K562 (cell line): ENCODE measurements around the gene FCRLA. TPM values are rescaled to one million over a fixed set of nuclear protein-coding genes. Genes with fewer than 3 reads are reported as not detected.

Experiments
- CCNT2 ChIP-seq: IDR thresholded peaks from 2 replicates; pipeline ENCODE4 v1.6.1; 2011; ENCODE audit warnings: borderline replicate concordance, low read depth, mild to moderate bottlenecking, moderate library complexity, mixed read lengths, low read length; ENCODE audit not compliant: insufficient read length; ENCODE audit errors: extremely low read depth
- CEBPB ChIP-seq: fragments of 450-650 bp; IDR thresholded peaks from 2 replicates; pipeline ENCODE4 v1.6.1; 2016; ENCODE audit warnings: missing genetic modification characterization, missing compliant biosample characterization
- CEBPG ChIP-seq, 3 experiments: fragments of 200-800 bp in 1 of 3; sonication (Bioruptor generic) in 1 of 3; sonication (generic) in 1 of 3; formaldehyde crosslinking in 1 of 3; IDR thresholded peaks in 2 of 3; conservative IDR thresholded peaks in 1 of 3; 2 replicates each; pipeline versions ENCODE4 v1.6.1 to v1.8.0; 2016 to 2022; ENCODE audit warnings: missing compliant biosample characterization in 2 of 3, missing genetic modification characterization in 2 of 3, mild to moderate bottlenecking in 1 of 3, missing genetic modification reagents in 1 of 3
- CHD2 ChIP-seq: IDR thresholded peaks from 2 replicates; pipeline ENCODE4 v1.6.1; 2011; ENCODE audit warnings: low read depth, low read length
- DEAF1 ChIP-seq: fragments of 450-650 bp; formaldehyde crosslinking; IDR thresholded peaks from 2 replicates; pipeline ENCODE4 v1.4.0; 2020; ENCODE audit warnings: mild to moderate bottlenecking, moderate library complexity
- EP400 ChIP-seq: fragments of 450-650 bp; IDR thresholded peaks from 2 replicates; pipeline ENCODE4 v1.6.1; 2017; ENCODE audit warnings: antibody characterized with exemption, mild to moderate bottlenecking, moderate library complexity
- GABPA ChIP-seq: fragments of 200-800 bp; sonication (Bioruptor generic); conservative IDR thresholded peaks from 2 replicates; pipeline ENCODE4 v1.6.1; 2016; ENCODE audit warnings: low read depth, missing genetic modification characterization, missing compliant biosample characterization
- GTF3C2 ChIP-seq: IDR thresholded peaks from 3 replicates; pipeline ENCODE4 v1.6.1; 2011; ENCODE audit warnings: borderline replicate concordance, mild to moderate bottlenecking, moderate library complexity; ENCODE audit not compliant: insufficient read length; ENCODE audit errors: extremely low read depth
- MCM2 ChIP-seq: fragments of 450-650 bp; IDR thresholded peaks from 2 replicates; pipeline ENCODE4 v1.6.1; 2017; ENCODE audit warnings: low read depth, mild to moderate bottlenecking
- NUFIP1 ChIP-seq: fragments of 450-650 bp; IDR thresholded peaks from 2 replicates; pipeline ENCODE4 v1.6.1; 2018; ENCODE audit not compliant: partially characterized antibody
- PHF20 ChIP-seq: fragments of 450-650 bp; IDR thresholded peaks from 2 replicates; pipeline ENCODE4 v1.6.1; 2018; ENCODE audit not compliant: partially characterized antibody
- POLR2AphosphoS5 ChIP-seq: IDR thresholded peaks from 2 replicates; pipeline ENCODE4 v1.6.1; 2011; ENCODE audit warnings: mild to moderate bottlenecking, low read depth, low read length, moderate library complexity; ENCODE audit not compliant: control insufficient read depth, insufficient read depth
- TARDBP ChIP-seq: fragments of 450-650 bp; IDR thresholded peaks from 2 replicates; pipeline ENCODE4 v1.6.1; 2016
- VEZF1 ChIP-seq: fragments of 200-800 bp; sonication (Bioruptor generic); IDR thresholded peaks from 2 replicates; pipeline ENCODE4 v1.6.1; 2017; ENCODE audit warnings: missing genetic modification characterization, missing compliant biosample characterization
- ZC3H8 ChIP-seq: fragments of 450-650 bp; IDR thresholded peaks from 2 replicates; pipeline ENCODE4 v1.6.1; 2017
- ZNF140 ChIP-seq: fragments of 250-450 bp; sonication (Bioruptor Pico); IDR thresholded peaks from 2 replicates; pipeline ENCODE4 v1.8.0; 2021; ENCODE audit warnings: moderate library complexity, mild to moderate bottlenecking, inconsistent platforms
- ZNF174 ChIP-seq: fragments of 250-450 bp; sonication (Bioruptor Pico); IDR thresholded peaks from 2 replicates; pipeline ENCODE4 v1.4.0; 2020; ENCODE audit warnings: mild to moderate bottlenecking
- ZNF239 ChIP-seq: fragments of 250-450 bp; sonication (Bioruptor Pico); IDR thresholded peaks from 2 replicates; pipeline ENCODE4 v1.4.0; 2020; ENCODE audit warnings: mild to moderate bottlenecking
- ZNF444 ChIP-seq: fragments of 250-450 bp; sonication (Bioruptor Pico); IDR thresholded peaks from 2 replicates; pipeline ENCODE4 v1.4.0; 2020; ENCODE audit warnings: mild to moderate bottlenecking, moderate library complexity
- ZNF644 ChIP-seq: fragments of 200-800 bp; sonication (Bioruptor generic); IDR thresholded peaks from 2 replicates; pipeline ENCODE4 v1.6.1; 2016; ENCODE audit warnings: low read depth, missing genetic modification characterization, missing compliant biosample characterization
- ZNF740 ChIP-seq, 3 experiments: fragments of 200-800 bp in 1 of 3; sonication (Bioruptor generic) in 1 of 3; sonication (generic) in 1 of 3; formaldehyde crosslinking in 1 of 3; IDR thresholded peaks; 2 replicates each; pipeline versions ENCODE4 v1.6.1 to v1.8.0; 2016 to 2022; ENCODE audit warnings: mild to moderate bottlenecking in 2 of 3, missing compliant biosample characterization in 2 of 3, missing genetic modification characterization in 2 of 3, missing genetic modification reagents in 1 of 3
- polyA plus RNA-seq, 8 experiments: library from polyadenylated mRNA; depleted of rRNA in 4 of 8; stranded (reverse) in 5 of 8; unstranded in 3 of 8; fragments of >200 nt; fragmentation: Nextera tagmentation in 2 of 8; fragmentation: Illumina TruSeq in 1 of 8; extraction: Ambion mirVana in 2 of 8; extraction: Trizol in 1 of 8; gene quantifications; 2 replicates each; pipeline versions ENCODE4 v1.2.1 to v1.2.3, GENCODE V29; 2011 to 2014; ENCODE audit warnings: inconsistent platforms in 1 of 8, missing spikeins in 1 of 8
- total RNA-seq, 7 experiments: library from RNA; depleted of rRNA in 6 of 7; stranded (reverse); fragments of >200 nt in 6 of 7; fragmentation: Illumina TruSeq in 2 of 7; extraction: Trizol in 2 of 7; gene quantifications; 2 replicates each; pipeline versions ENCODE4 v1.2.1 to v1.2.3, GENCODE V29; 2011 to 2021; ENCODE audit warnings: low replicate concordance in 1 of 7

The FCRLA gene
- total and polyA plus RNA-seq, 9 of the 15 experiments (the other 6 are each of a cell fraction or from before 2014, with no cell fraction given) = 0.09 to 0.84 (median 0.44) TPM

GRCh38 chr1:161726473-161727255 lies 19.6 kb downstream of the FCRLA start (continued):
- TF ChIP-seq GTF3C2 (no peak), POLR2AphosphoS5 (peak; percentile 84), ZNF174 (CRISPR knock-in tag) (no peak), CCNT2 (no peak), ZNF239 (no peak), CHD2 (peak; percentile 80), NUFIP1 (no peak), VEZF1 (CRISPR knock-in tag) (peak; percentile 90), ZNF740 (CRISPR knock-in tag; IDR thresholded peaks at IDR 0.05) (no peak), ZNF740 (tag; IDR thresholded peaks at IDR 0.05) (no peak), EP400 (peak; percentile 84), ZC3H8 (no peak), MCM2 (no peak), CEBPB (no peak), ZNF444 (CRISPR knock-in tag) (no peak), GABPA (tag) (peak; percentile 87), PHF20 (peak; percentile 43), CEBPG (CRISPR knock-in tag; IDR thresholded peaks at IDR 0.05) (no peak), CEBPG (tag; conservative IDR thresholded peaks at IDR 0.05 in 1 of 2, IDR thresholded peaks at IDR 0.05 in 1 of 2) (no peak), ZNF140 (CRISPR knock-in tag) (no peak), ZNF644 (no peak), DEAF1 (CRISPR knock-in tag) (no peak), TARDBP (no peak)
